Activated CD8-positive, alpha-beta T cell treated with anti-CD3 and anti-CD28 coated beads, Interleukin-2, amount 10 ng/mL, durations not matched to agents 7 days and 5 days (primary cell): ENCODE results near the gene CDHR1. TPM values are rescaled to one million over a fixed set of nuclear protein-coding genes. Genes with fewer than 3 reads are reported as not detected.

ENCODE experiments used
- ATAC-seq: fragments of 150-1000 bp; cut with Tn5 transposase; one replicate; pipeline ENCODE4 v1.10.0; 2021; ENCODE audit warnings: moderate library complexity
- CTCF ChIA-PET: fragments of 350-600 bp; sonication (Branson Sonifier 250); formaldehyde crosslinking; loops from one replicate; lab custom pipeline; 2021; ENCODE audit warnings: antibody characterized with exemption; lab: Charles Lee
- POLR2A ChIA-PET: fragments of 350-600 bp; sonication (Branson Sonifier 250); formaldehyde crosslinking; loops from one replicate; lab custom pipeline; 2021; ENCODE audit warnings: antibody characterized with exemption; lab: Charles Lee
- DNase-seq: peaks from one replicate; pipeline ENCODE4 v3.0.0-alpha.2; 2020
- H3K27ac Mint-ChIP-seq: one replicate; pipeline ENCODE4 v1.8.0; 2021; ENCODE audit warnings: mild to moderate bottlenecking, mixed read lengths
- H3K27me3 Mint-ChIP-seq: one replicate; pipeline ENCODE4 v1.8.0; 2021; ENCODE audit warnings: low read depth, mixed read lengths
- H3K36me3 Mint-ChIP-seq: one replicate; pipeline ENCODE4 v1.8.0; 2021; ENCODE audit warnings: low read depth, mixed read lengths
- H3K4me1 Mint-ChIP-seq: one replicate; pipeline ENCODE4 v1.8.0; 2021; ENCODE audit warnings: low read depth, mixed read lengths
- H3K4me3 Mint-ChIP-seq: one replicate; pipeline ENCODE4 v1.8.0; 2021; ENCODE audit warnings: mild to moderate bottlenecking, mixed read lengths
- H3K9me3 Mint-ChIP-seq: one replicate; pipeline ENCODE4 v1.8.0; 2022; ENCODE audit warnings: mixed read lengths; ENCODE audit not compliant: insufficient read depth
- total RNA-seq, 2 experiments: library from RNA; stranded (reverse); gene quantifications; one replicate each; pipeline ENCODE4 v1.2.3, GENCODE V29; 2021

CDHR1 gene
- total RNA-seq, 2 experiments from 2014 or later, result 0.26 to 0.29 TPM

- no peaks in the 10 kb centered on the region for H3K9me3 Mint-ChIP-seq
- ChIA-PET CTCF (interaction anchor here (0.6 to 11.7 kb wide), 44 partner anchors 9 to 281 kb away, joined by 3 to 260 read pairs (median 4); partner anchors contain the start of gene CCSER2), POLR2A (interaction anchor here (0.6 to 1.6 kb wide), 2 partner anchors 62 to 273 kb away, joined by 3 to 5 read pairs; no protein-coding TSS in a partner anchor)
- ATAC-seq (peak; percentile 66), DNase-seq (peak; percentile 81)
- no peaks in the 10 kb centered on the region for H3K36me3 Mint-ChIP-seq
- no peak overlapping the region for H3K4me3 Mint-ChIP-seq
- peak overlapping the region; percentile 25 for H3K27ac Mint-ChIP-seq
- H3K4me1 Mint-ChIP-seq, result peaks cover 22% of the 10 kb centered on the region
- H3K27me3 Mint-ChIP-seq, result peaks cover 18% of the 10 kb centered on the region
These were observed 73.3 kb downstream of the CDHR1 start for GRCh38 chr10:84267503-84268126.

GRCh38 chr10:84269162-84269561 is 74.8 kb downstream of the CDHR1 start:
- DNase-seq, result no peak
- POLR2A ChIA-PET, result no interaction called here
- H3K36me3 Mint-ChIP-seq, result no peaks in the 10 kb centered on the region
- H3K27me3 Mint-ChIP-seq, result peaks cover 12% of the 10 kb centered on the region
- no peaks in the 10 kb centered on the region for H3K9me3 Mint-ChIP-seq
- no peak overlapping the region for H3K27ac Mint-ChIP-seq
- ATAC-seq, result no peak
- CTCF ChIA-PET, result interaction anchor here (1.2 to 11.7 kb wide), 3 partner anchors 60 to 269 kb away, joined by 3 to 260 read pairs (median 4); no protein-coding TSS in a partner anchor
- H3K4me1 Mint-ChIP-seq, result peaks cover 22% of the 10 kb centered on the region
- H3K4me3 Mint-ChIP-seq, result no peak overlapping the region

Other genes with a start within 250 kb of the CDHR1 start
- 100 to 1,000 TPM; 123 to 133 TPM for gene GHITM, start 55.0 kb upstream of the CDHR1 start, total RNA-seq
- gene GPR15LG, start 20.7 kb upstream of the CDHR1 start, total RNA-seq, result not detected
- not detected for gene LRIT2, start 31.0 kb downstream of the CDHR1 start, total RNA-seq
- gene LRIT1, start 47.0 kb downstream of the CDHR1 start, total RNA-seq, result not detected
- gene RGR, start 50.5 kb downstream of the CDHR1 start, total RNA-seq, result not detected
- 10 to 100 TPM; 77.8 to 78.8 TPM for gene CCSER2, start 134.1 kb downstream of the CDHR1 start, total RNA-seq